ENCODE data around the gene TMEM176B. TPM values are rescaled to one million over a fixed set of nuclear protein-coding genes. Genes with fewer than 3 reads are reported as not detected.

The TMEM176B gene
- total and polyA plus RNA-seq, 12 donors, result 15.9 to 149 (median 35.6) TPM

DNA sequence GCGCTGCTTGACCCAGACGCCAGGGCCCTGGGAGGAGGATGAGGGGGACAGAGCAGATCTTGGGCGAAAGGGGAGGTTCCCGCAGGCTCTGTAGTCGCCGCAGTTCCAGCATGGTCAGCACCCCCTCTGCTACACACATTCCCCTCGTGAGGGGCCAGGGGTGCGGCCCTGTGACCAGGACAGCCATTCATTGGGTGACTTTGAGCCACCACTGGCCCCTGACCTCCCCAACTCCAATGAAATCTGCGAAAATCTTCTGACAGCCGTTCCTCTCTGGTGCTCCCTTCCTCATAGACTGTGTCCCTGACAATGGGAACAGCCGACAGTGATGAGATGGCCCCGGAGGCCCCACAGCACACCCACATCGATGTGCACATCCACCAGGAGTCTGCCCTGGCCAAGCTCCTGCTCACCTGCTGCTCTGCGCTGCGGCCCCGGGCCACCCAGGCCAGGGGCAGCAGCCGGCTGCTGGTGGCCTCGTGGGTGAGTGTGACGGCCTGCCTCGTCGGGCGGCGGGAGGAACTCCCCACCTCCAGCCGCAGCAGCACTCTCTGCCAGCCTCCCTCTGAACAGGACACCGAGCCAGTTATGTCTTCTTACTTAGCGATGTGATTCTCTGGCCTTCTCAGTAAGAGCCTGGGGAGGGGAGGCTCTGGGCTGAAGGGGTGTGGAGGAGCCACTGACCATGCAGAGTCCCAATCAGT is 1.2 kb upstream of the TMEM176B start:
- H3K4me3 ChIP-seq, result peak overlapping the region; percentile 42 to 76 (median 66)
- peak in 7 of 8 donors; percentile 1 to 29 (median 3) for ATAC-seq
- H3K27me3 ChIP-seq, result peaks cover 0 to 50% (median 25%) of the 10 kb centered on the region in 7 donors
- TF ChIP-seq, protein P1, sequence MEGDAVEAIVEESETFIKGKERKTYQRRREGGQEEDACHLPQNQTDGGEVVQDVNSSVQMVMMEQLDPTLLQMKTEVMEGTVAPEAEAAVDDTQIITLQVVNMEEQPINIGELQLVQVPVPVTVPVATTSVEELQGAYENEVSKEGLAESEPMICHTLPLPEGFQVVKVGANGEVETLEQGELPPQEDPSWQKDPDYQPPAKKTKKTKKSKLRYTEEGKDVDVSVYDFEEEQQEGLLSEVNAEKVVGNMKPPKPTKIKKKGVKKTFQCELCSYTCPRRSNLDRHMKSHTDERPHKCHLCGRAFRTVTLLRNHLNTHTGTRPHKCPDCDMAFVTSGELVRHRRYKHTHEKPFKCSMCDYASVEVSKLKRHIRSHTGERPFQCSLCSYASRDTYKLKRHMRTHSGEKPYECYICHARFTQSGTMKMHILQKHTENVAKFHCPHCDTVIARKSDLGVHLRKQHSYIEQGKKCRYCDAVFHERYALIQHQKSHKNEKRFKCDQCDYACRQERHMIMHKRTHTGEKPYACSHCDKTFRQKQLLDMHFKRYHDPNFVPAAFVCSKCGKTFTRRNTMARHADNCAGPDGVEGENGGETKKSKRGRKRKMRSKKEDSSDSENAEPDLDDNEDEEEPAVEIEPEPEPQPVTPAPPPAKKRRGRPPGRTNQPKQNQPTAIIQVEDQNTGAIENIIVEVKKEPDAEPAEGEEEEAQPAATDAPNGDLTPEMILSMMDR (IDR thresholded peaks at IDR 0.05), result no peak
- intact Hi-C loops (cut with DNase I), result no loop called here
- no peak for DNase-seq
- peak overlapping the region in 7 of 10 donors; percentile 21 to 81 (median 71) for H3K27ac ChIP-seq
- H3K36me3 ChIP-seq, result peaks cover 0 to 29% (median 0%) of the 10 kb centered on the region in 9 donors
- 56 to 63% methylated on average over 26 of the region's 26 CpGs for WGBS, 2 donors
- peaks cover 0 to 12% (median 6%) of the 10 kb centered on the region in 11 donors for H3K9me3 ChIP-seq
- peaks cover 0 to 44% (median 17%) of the 10 kb centered on the region in 9 donors for H3K4me1 ChIP-seq

DNA sequence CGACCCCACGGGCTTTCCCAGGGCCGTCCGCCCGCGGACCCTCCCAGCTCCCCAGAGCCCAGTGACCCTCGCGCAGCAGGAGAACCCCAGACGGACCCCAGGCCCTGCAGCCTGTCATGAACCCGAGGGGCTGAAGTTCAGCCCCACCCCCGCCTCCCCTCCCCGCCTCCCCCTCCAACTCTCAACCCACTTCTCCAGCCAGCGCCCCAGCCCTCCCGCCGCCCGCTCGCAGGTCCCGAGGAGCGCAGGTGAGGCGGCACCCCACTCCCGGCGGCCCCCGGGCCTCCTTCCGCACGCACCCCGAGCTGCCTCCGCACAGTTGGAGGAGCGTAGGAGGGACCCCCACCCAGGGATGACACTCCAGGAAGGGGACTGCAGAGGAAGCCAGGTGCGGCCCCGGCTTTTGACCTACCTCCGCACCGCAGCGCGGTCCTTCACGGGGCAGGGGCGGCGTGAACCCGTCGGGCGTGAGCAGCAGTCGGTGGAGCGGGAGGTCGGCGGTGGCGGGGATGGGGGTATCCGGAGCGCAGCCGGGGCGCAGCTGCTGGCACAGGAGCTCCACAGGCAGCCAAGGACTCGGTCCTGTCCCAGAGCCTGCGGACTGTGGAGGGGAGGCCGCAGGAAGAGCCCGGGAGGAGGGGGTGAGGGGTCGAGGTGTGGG is 547 bp upstream of the TMEM176B start, which contains the start of gene TMEM176A:
TMEM176A (plus strand) TSS at position 189 of the 661 bp plus-strand sequence. CDS start 782 bp downstream, outside the sequence.
- peak in 1 of 2 donors; percentile 41 for DNase-seq
- TF ChIP-seq, protein P1 (IDR thresholded peaks at IDR 0.05), result no peak
- H3K9me3 ChIP-seq, result peaks cover 0 to 5% (median 0%) of the 10 kb centered on the region in 11 donors
- H3K27me3 ChIP-seq, result peaks cover 0 to 50% (median 25%) of the 10 kb centered on the region in 7 donors
- peak; percentile 41 to 73 (median 56) for ATAC-seq
- peak within 1 kb of the TSS; percentile 42 to 76 (median 66) for H3K4me3 ChIP-seq
- intact Hi-C loops (cut with DNase I), result no loop called here
- 8 to 14% methylated on average over 44 to 54 of the region's 54 CpGs for WGBS, 2 donors
- H3K36me3 ChIP-seq, result peaks cover 0 to 30% (median 0%) of the 10 kb centered on the region in 9 donors
- peak within 1 kb of the TSS in 9 of 10 donors; percentile 40 to 81 (median 66) for H3K27ac ChIP-seq
- peaks cover 0 to 44% (median 17%) of the 10 kb centered on the region in 9 donors for H3K4me1 ChIP-seq

DNA sequence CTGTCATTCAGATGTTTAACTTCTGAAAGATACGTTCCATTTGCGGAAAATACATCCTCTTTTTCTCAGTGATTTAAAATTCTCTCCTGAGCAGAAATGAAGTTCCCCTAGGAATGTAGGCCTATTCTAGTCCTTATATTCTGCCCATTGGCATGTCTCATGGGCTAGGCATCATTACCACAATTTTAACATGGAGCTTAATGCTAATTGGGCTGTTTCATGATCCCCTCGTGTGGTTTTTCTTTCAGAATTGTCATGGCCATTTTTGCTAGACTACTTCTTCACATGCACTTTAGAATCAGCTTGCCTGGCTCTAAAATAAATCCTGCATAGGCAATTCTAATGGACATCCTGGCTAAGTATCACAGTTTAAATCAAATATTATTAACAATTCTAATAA is 1.0 kb downstream of the TMEM176B start:
- 84 to 88% methylated on average over 3 of the region's 3 CpGs for WGBS, 2 donors
- peak overlapping the region in 6 of 10 donors; percentile 40 to 81 (median 72) for H3K27ac ChIP-seq

More for the DNA sequence above, 1.0 kb downstream of the TMEM176B start:
- DNase-seq, result no peak
- peaks cover 0 to 50% (median 25%) of the 10 kb centered on the region in 7 donors for H3K27me3 ChIP-seq
- H3K4me3 ChIP-seq, result peak overlapping the region in 8 of 10 donors; percentile 50 to 76 (median 66)
- peaks cover 0 to 44% (median 17%) of the 10 kb centered on the region in 9 donors for H3K4me1 ChIP-seq
- intact Hi-C loops (cut with DNase I), result loop anchor here in 2 of 10 donors (5.0 to 10.0 kb wide), 2 partner anchors 48 to 186 kb away; no protein-coding TSS in a partner anchor
- H3K36me3 ChIP-seq, result peaks cover 0 to 34% (median 0%) of the 10 kb centered on the region in 9 donors
- no peak for ATAC-seq
- TF ChIP-seq, protein P1 (IDR thresholded peaks at IDR 0.05), result no peak
- H3K9me3 ChIP-seq, result no peaks in the 10 kb centered on the region
